ENCODE measurements around the gene TMEM167B. TPM values are rescaled to one million over a fixed set of nuclear protein-coding genes. Genes with fewer than 3 reads are reported as not detected.

The TMEM167B gene
- total and polyA plus RNA-seq, 2 of the 8 experiments (the other 6 are each of a cell fraction or from before 2014, with no cell fraction given): 3.6 to 14.8 TPM

GRCh38 chr1:109078317-109078716 is 12.2 kb upstream of the TMEM167B start:
- 0 out of 2 replicates have a peak overlapping the region, but pooled peaks have one; percentile 64 for H2AFZ ChIP-seq (ENCODE audit: low read length)
- H3K23ac ChIP-seq (ENCODE audit: insufficient read length): no peak overlapping the region
- POLR2A ChIA-PET (ENCODE audit: partially characterized antibody): interaction anchor here (1.3 to 5.5 kb wide), 2 partner anchors 11 to 22 kb away, joined by 4 to 34 read pairs; no protein-coding TSS in a partner anchor
- no peak for TF ChIP-seq ASH2L (IDR thresholded peaks at IDR 0.05; ENCODE audit: low read length)
- TF ChIP-seq PHF8 (conservative IDR thresholded peaks at IDR 0.05; ENCODE audit: low read depth, low read length): no peak
- TF ChIP-seq CTCF (IDR thresholded peaks at IDR 0.05; ENCODE audit: control extremely low read depth in 1 of 3, insufficient read depth in 1 of 3, low read depth in 1 of 3, low read length in 3 of 3): no peak
- TF ChIP-seq ZNF274 (IDR thresholded peaks at IDR 0.05; ENCODE audit: borderline replicate concordance, extremely low read depth, low read length): no peak
- no peak for TF ChIP-seq ATF3 (IDR thresholded peaks at IDR 0.05; ENCODE audit: insufficient read depth, low read depth, low read length)
- no peak for TF ChIP-seq GTF2F1 (IDR thresholded peaks at IDR 0.05; ENCODE audit: borderline replicate concordance, low read depth, low read length)
- TF ChIP-seq E2F6 (IDR thresholded peaks at IDR 0.05): no peak
- TF ChIP-seq CBX5 (IDR thresholded peaks at IDR 0.05; ENCODE audit: low read depth, low read length): no peak
- TF ChIP-seq SIN3A (conservative IDR thresholded peaks at IDR 0.05 in 1 of 2, IDR thresholded peaks at IDR 0.05 in 1 of 2; ENCODE audit: low read depth in 1 of 2, low read length in 2 of 2): no peak

More at GRCh38 chr1:109078317-109078716, 12.2 kb upstream of the TMEM167B start:
- Histone ChIP-seq H2BK15ac (ENCODE audit: low read length) (no peak overlapping the region), H3K79me2 (ENCODE audit: control insufficient read depth in 1 of 2, insufficient read depth in 2 of 2, low read length in 2 of 2) (peaks cover 0 to 14% of the 10 kb centered on the region in 2 experiments; a peak in 3 of 4 replicates), H4K8ac (ENCODE audit: extremely low read depth, insufficient read depth, low read length) (no peak overlapping the region), H4K20me1 (replicated peaks in 1 of 2; ENCODE audit: control insufficient read depth in 1 of 2, insufficient read depth in 2 of 2, low read length in 2 of 2) (no peaks in the 10 kb centered on the region), H4K5ac (ENCODE audit: insufficient read length, low read depth, low read length) (no peak overlapping the region), H2BK120ac (replicated peaks; ENCODE audit: low read depth, low read length) (no peak overlapping the region), H3K9me3 (ENCODE audit: insufficient read depth in 2 of 2, low read depth in 1 of 2, low read length in 1 of 2) (peaks cover 0 to 6% of the 10 kb centered on the region in 2 experiments; a peak in 1 of 4 replicates), H2BK5ac (ENCODE audit: low read depth, low read length) (no peak overlapping the region), H3K36me3 (ENCODE audit: control insufficient read depth in 2 of 4, insufficient read depth in 4 of 4, low read length in 3 of 4) (peaks cover 0 to 6% (median 0%) of the 10 kb centered on the region in 4 experiments; a peak in 2 of 8 replicates), H3K27me3 (replicated peaks in 1 of 4; ENCODE audit: control insufficient read depth in 3 of 4, extremely low read depth in 1 of 4, insufficient read depth in 3 of 4, low read length in 3 of 4) (no peaks in the 10 kb centered on the region), H3K18ac (ENCODE audit: extremely low read depth, low read length) (no peak overlapping the region), H3K4me3 (ENCODE audit: extremely low read depth in 1 of 4, insufficient read depth in 2 of 4, low read depth in 3 of 4, low read length in 4 of 4) (no peak overlapping the region), H3K14ac (ENCODE audit: insufficient read length) (no peak overlapping the region), H3K56ac (replicated peaks; ENCODE audit: insufficient read length, low read depth, low read length) (no peak overlapping the region), H3K27ac (ENCODE audit: low read depth, low read length) (no peak overlapping the region), H3K79me1 (ENCODE audit: low read depth, low read length) (no peaks in the 10 kb centered on the region), H3K4me2 (ENCODE audit: insufficient read depth in 1 of 2, low read depth in 2 of 2, low read length in 2 of 2) (no peak overlapping the region), H3K4ac (replicated peaks; ENCODE audit: insufficient read length, low read depth, low read length) (no peak overlapping the region), H4K91ac (replicated peaks; ENCODE audit: insufficient read length, low read length) (no peak overlapping the region), H3K23me2 (ENCODE audit: low read depth, low read length) (no peaks in the 10 kb centered on the region; the same call in 1 of the 2 replicates), H3K9ac (replicated peaks in 1 of 4; ENCODE audit: extremely low read depth in 1 of 4, low read depth in 3 of 4, low read length in 3 of 4) (no peak overlapping the region), H2BK20ac (ENCODE audit: low read length) (no peak overlapping the region), H2AK5ac (ENCODE audit: low read depth, low read length) (no peak overlapping the region), H3K4me1 (replicated peaks in 1 of 4; ENCODE audit: control insufficient read depth in 3 of 4, insufficient read depth in 4 of 4, low read length in 3 of 4) (peaks cover 0 to 4% (median 1%) of the 10 kb centered on the region in 4 experiments; a peak in 4 of 7 replicates), H2BK12ac (ENCODE audit: low read depth, low read length) (no peak overlapping the region; the same call in 1 of the 2 replicates)
- 86% methylated on average over 1 of the region's 1 CpG; no CpG with 5 or more reads in 1 of the 2 experiments for WGBS, 2 experiments (ENCODE audit: extremely low coverage in 1 of 2, insufficient coverage in 1 of 2, insufficient read length in 1 of 2, insufficient replicate concordance in 2 of 2, low coverage in 1 of 2, low lambda C conversion rate in 2 of 2, missing lambda C conversion rate in 1 of 2)
- DNase-seq (ENCODE audit: low read depth in 1 of 2, low spot score in 2 of 2): no peak
- FAIRE-seq: no peak
- CTCF ChIA-PET (ENCODE audit: partially characterized antibody): interaction anchor here (0.6 kb wide), 1 partner anchor 68 kb away, joined by 3 read pairs; no protein-coding TSS in a partner anchor

All from H1 (cell line).